Hypothalamus (tissue), 51 donors: ENCODE data around the gene ASTL.
A peak's percentile ranks its signal among the peaks of the same experiment; 100 is the strongest.

Experiments
- DNase-seq, 51 donors: peaks; one replicate each; lab custom pipeline; 2025; lab: John Stamatoyannopoulos, UW

The ASTL gene

DNA sequence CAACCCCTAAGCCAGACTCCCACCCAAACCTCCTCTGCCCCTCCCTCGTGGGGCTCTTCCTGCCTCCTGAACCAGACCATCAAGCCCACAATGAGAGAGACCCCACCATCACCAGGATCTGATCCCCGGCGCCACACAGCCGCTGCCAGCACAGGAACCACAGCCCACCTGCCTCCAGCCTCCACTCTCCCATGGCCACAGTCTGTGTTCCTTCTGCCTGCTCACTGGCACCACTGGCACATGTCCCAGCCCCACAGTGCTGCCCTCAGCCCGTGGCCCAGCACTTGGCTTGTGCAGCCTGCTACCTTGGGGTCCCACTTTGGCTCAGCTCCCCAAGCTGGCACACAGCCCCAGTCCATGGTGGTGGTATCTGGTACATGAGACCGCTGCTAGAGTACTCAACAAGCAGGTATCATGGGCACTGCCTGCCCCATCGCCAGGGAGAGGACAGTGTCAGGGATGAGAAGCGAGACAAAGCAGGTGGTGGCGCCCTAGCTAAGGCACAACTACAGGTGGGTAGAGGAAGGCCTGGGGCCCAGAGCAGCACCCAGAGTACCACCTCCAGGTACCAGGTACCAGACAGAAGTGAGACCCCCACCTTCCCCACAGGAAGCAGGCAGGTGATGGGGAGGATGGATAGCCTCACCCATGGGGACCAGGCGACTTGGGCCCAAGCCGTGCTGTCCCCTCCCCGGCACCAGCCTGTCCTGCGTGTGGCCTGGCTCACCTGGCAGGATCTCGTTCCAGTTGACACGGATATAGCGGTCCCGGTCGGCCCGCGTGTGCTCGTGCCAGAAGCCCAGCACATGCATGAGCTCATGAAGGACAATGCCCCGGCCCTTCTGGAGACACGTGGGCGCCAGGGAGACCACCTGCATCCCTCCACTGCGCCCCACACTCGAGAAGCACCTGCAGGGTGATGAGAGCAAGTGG, 6.2 kb downstream of the ASTL start:
- DNase-seq: no peak

DNA sequence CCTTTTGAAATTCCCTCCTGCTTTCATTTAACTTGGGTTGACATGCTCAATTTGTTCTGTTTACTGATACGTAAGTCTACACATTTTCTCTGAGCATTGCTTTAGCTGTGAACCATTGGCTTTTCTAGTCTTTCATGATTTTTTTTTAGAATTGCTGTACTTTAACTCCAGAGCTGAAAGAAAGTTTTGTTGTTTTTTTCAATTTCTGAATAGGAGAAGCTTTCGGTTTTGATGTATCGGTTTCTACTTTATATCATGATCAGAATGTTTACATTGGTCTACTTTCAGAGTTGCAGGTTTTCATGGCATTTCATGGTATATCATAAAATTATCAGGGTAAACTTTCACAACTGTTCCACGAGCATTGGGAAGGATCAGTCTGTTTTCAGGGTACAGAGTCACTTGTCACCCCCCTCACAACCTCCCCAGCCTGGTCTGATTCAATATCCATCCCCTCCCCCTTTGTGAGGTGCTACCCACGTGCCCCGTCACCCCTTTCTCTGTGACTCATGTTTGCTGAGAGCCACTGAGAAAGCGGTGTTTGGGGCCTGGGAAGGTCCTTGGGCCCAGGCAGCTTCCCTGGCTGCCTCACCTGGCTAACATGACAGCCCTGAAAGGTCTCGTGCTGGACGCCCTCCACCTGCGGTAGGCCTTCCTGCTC, 7.0 kb downstream of the ASTL start:
- DNase-seq: no peak

DNA sequence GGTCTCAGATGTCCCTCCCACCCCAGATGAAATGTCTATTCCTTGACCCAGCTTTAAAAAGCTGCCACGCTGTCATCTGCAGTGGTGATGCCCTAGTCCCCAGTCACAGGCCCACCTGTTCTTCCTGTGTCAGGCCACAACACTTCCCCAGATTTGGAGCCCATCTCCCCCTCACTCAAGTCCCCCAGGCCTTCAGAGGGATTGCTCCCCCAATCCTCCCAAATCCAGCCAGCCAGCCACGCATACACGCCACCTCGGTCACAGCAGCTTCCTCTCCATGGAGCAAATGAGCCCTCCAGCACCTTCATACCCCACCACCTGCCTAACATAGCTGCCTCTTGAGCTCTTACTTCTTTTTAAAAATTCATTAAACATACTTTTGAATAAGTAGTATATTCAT, 7.8 kb downstream of the ASTL start:
- DNase-seq: no peak

DNA sequence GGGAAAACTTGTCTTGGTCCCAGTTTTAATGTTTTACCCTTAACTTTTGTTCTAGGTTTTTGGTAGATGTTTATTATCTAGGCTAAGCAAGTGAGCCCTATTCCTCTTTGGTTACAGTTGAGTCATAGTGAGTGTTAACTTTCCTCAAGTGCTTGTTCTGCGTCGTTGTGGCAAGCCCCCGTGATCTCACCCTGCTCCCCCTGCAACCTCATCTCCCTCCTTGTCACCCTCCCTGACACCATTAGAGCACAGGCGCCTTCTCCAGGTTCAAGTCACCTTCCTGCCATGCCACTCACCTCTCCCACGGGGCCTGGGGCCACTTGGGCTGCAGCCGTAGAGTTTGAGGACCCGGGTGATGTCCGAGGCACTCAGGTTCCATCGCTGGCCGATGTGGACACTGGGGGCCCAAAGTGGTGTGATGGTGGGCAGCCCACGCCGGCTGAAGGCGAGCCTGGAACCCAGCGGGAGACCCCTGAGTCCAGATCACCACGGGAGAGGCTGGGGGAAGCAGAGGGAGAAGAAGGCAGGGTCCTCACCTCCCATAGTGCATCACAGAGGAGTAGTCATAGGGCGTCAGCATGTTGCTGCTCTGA, 8.7 kb downstream of the ASTL start:
- DNase-seq: no peak

DNA sequence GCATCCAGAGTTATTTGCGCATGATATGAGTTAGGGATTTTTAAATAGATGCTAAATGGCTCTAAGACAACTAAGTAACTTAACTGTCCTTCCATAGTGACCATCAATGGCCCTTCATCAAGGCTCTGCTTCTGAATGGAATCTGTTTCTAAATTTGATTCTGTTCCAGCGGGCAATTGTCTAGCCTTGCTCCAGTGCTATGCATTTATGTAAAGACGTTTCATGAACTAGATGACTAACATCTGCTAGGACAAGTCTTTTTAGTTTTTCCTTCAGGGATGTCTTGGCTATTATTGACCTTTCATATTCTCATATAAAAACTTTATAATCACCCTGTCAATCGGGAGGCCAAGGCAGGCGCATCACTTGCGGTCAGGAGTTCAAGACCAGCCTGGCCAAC, 9.8 kb downstream of the ASTL start:
- DNase-seq: no peak

DNA sequence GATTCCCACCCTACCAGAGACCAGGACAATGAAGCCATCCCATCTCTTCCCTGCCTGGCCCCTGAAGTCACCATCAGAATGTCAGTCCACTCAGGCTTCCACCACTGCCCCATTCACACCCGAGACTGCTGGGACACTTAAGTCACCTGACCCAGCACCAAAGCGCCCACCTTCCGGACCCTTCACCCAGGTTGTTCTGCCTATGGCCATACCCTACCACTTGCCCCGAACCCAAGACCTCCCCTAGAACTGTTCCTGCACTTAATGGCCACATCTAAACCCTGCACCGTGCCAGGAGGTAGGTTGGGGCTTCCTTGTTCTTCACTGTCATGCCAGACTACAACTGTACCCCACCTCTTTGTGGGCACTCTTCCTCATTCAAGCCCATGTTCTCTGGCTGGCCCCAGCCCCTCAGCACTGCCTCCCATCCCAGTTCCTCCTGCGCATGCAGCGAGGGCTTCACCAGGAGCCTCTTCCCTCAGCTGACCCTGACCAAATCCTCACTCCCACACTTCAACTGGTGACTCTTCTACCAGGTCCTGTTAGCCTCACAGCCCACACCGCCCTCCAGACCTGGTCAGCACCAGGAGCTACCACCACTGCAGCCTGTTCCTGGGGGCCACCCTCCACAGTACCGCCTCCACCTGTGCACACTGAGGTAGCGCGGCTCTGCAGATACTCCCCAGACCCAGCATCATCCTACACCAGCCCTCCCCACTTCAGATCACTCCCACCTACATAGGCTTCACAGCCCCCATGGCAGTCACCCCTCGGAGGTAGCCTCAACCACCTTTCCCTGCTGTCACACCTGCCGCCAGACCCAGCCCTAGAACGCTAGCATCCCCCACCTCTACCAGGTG, 13.7 kb downstream of the ASTL start:
- no peak for DNase-seq

DNA sequence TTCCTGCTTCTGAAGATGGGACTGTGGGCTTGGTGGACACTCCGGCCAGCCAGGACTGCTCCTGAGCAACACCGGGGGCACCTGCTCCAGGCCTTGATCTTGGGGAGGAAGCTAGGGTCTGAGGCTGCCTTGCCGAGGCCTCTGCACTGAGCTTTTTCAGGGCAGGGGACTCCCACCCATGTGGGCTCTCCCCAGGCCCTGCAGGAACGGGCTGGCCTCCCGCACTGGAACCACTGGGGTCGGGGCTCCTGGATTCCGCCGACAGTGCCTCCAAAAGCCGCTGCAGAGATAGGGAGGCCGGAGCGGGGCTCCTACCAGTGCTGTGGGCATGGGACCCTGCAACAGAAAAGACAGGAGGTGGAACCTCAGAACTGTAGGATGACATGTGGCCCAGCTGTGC, 14.4 kb downstream of the ASTL start:
- DNase-seq: no peak

DNA sequence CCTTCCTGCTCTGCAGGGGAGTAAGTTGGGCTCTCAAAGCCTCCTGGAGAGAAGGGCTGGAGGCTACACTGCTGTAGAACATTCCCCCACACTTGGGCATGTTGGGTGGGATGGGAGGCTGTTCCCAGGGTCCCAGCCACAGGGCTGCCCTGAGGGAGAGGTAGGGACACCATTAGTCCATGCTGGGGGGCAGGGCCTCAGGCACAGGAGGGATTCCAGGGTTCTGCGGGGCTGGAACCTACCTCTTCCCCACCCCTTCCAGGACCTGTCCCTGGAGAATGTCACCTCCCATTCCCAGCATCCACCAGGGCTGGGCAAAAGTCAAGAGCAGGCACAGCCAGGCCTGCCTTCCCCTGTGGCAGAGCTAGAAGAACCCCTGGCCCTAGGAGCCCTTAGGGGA, 15.0 kb downstream of the ASTL start:
- no peak for DNase-seq

DNA sequence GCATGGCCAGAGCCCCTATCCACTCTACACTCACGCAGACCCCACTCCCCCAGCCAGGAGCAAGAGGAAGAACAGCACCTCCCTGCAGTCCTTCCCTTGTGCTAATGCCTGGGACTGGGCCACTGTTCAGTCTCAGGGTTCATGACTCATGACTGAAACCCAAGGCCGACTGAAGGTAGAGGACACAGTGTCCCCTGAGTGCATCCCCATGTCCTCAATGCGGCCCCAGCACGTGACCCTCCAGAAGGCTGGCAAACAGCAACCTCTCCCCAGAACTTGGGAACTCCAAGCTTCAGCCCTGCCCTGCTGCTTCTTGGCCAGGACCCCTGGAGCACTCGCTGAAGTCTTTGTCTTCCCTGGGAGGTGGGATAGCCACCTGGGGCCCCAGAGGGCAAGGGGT, 15.9 kb downstream of the ASTL start:
- no peak for DNase-seq

DNA sequence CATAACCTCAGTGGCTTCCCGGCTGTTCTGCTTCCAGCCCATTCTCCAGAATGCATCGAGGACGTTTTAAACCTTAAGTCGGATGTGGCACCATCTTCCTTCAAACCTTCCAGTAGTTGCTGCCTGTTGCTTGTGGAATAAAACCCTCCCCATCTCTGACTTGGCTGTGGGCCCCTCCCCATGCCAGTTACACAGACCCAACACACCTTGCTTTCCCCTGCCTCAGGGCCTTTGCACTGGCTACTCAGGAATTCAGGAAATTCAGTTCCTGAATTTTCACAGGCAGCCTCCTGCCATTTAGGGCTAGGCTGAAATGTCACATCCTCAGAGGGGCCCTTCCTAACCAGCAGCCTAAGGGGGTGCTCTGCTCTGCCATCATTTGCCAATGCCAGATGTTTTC, 16.9 kb downstream of the ASTL start:
- DNase-seq: no peak

DNA sequence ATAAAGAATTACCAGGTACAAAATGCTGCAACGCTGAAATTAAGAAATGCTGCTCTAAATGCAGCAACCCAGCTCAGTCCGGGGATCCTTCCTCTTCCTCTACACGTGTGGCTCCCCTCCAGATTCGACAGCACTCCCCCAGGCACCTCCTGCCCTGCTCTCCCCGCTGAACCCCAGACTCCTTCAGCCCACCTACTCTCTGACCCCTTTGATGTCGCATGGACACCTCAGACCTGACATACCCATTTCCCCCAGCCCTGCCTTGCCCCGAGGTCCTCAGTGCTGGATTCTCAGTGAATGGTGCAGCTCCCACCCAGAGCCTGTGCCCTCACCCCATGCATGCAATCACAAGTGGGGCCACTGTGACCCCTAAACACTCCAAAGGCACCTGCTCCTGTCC, 17.3 kb downstream of the ASTL start:
- DNase-seq: no peak

DNA sequence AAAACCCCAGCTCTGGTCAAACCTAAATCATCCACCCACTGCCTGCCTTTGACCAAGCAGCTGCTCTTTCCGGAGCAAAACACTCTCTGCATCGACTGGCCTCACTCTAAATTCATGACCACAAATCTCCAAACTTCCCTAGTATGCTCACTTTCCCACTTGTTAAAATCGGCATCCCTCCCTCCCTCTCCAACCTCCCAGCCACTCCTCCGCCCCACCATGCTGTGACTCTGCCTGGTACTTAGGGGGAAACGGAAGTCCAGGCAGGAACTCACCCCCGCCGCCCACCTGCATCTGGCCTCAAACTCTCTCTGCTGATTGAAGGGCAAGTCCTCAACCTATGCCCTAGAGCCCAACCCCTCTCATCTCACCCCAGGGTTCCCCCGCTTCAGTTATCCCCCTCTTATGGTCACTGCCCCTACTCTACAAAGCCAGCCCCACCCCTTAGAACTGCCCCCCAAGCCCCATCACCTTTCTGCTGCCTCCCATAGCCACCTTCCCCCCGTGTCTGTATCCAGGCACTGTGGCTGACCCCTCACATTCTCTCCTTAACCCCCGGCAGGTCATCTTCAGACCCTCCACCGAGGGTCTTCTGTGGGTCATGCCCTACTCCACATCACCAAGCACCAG, 18.1 kb downstream of the ASTL start:
- DNase-seq: no peak

DNA sequence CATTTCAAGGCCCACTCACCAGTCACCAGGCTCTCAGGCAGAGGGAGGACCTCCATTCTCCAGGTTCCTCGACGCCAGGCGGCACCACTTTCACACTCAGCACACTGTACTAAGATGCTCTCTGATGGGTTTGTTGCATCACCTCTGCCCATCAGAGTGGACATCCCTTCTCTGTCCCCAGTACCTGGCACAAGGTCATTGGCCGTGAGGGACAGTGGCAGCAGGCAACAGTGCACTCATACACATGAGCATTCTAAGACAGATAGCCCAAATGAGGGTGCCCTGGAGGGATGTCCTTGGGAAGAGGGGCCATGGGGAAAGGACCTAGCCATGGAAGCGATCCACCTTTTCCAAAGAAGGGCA, 18.9 kb downstream of the ASTL start:
- no peak for DNase-seq

DNA sequence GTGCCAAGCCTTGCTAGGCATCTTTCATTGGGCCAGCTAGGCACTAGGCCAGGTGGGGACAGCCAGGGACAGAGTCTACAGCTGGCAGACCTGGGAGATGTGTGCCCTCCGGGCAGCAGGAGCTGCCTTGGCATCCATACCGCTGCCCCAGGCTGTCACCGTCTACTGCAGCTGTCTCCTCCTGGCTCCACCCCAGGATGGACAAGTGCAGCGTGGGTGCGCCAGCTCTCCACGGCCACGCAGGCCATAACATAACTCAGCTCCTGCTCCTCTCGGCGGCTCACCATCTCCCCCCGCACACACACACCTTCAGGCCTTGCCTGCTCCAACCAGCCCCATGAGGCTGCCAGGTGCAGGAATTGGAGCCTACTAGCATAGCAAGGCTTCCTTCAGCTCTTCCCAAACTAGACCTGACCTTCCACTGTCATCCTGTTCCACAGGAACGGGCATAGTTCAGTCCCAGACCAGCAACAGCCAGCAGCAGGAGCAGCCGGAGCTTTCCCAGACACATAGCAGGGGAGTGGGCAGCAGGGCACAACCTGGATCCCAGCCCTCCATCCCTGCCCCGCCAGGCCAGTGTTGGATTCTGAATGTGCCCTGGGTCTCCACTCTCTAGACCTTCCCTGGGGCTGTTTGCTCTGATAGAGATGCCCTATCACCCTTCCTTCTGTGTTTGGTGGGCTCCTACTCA, 19.5 kb downstream of the ASTL start:
- DNase-seq: no peak

DNA sequence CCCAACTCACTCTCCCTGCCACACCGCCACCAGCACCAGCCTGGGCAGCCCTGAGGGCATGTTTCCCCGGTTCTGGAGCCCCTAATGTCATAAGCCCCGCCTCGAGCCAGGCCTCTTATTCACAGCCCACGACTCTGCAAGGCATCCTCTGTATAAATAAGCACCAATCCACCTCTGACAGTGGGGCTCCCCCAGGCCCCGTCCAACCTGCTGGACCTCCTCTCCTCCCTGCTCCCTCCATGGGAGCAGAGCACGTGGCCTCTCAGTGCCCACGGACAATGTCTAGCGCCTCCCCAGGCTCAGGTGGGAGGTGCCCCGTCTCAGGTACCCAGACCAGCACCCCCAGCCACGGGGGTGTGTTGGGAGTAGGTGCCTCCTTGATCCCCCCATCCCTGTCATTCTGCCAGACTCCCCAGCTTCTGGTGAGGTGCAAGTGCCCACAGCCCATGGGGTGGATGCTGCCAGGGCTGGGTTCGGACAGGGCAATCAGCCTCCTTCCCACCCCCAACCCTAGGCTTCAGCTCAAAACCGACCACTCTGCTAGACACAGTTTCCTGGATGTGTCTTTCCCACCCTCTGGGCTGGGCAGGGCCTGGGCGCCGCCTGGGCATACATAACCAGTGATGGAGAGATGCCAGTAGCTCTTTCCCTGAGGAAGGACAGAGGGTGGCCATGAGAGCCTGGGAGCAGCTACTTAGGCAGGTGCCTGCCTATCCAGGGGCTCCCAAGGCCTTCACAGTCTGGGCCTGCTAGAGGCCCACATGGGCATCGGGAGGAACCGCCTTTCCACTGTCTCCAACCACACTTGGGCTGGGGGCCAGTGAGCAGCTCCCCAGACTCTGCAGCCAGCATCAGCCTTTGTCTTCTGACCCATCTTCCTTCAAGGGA, 20.4 kb downstream of the ASTL start:
- DNase-seq: no peak

DNA sequence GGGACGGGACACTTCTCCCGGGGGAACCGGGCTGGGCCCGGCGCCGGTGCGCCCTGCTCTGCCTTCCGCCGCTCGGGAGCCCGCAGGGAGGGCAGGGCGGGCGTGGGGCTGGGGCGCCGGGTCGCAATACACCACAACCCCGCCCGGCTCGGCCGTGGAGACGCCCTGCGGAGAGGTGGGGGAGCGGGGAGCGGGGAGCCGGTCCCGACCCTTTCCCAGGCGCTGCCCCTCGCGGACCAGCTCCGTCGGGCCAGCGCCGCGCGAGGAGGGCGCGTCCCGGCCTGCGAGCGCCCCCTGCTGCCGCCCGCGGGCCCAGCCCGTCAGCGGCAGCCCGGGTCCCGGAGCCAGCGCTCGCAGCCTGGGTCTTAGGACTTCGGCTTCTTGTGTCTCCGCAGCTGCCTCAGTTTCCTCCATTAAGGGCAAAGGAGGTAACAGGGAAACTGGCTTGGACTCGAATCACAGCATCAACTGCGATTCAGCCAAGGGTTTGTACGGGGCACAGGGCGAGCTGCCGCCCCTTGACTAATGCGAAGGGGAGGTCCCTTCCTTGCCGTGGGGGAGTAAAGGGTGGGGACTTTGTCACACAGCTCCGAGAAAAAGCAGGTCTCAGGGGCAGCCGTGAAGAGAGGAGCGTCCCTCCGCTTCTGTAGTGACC, 21.3 kb downstream of the ASTL start:
- DNase-seq: peak in 24 of 51 donors; percentile 8 to 68 (median 19)

DNA sequence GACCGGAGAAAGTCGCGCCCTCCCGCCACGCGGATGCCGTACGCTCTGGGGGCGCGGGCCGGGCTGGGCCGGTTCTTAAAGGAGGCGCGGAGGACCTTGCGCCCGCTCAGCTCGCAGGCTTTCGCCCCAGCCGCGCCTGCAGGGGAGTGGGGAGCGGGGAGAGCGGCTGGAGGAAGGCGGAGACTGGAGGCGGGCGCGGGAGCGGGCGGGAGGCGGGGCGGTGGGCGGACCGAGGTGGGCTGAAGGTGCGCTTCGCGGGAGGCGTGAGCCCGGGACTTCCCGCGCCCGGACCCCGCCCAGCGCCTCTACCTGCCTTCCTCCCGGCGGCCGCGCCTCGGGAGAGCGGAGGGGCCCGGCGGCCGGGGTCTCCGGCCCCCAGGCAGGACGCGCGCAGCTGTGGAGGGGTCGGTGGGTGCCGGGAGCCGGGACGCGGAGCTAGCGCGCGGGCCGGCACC, 21.9 kb downstream of the ASTL start, which contains the start of gene ADRA2B:
ADRA2B (minus strand) TSS at position 148 of the 455 bp plus-strand sequence. CDS start 422 bp downstream, outside the sequence.
- peak in 8 of 51 donors; percentile 9 to 32 (median 14) for DNase-seq
